ENCODE data around the gene NPC2.

- TF ChIP-seq EZH2 (IDR thresholded peaks at IDR 0.05; ENCODE audit: insufficient read depth, poor library complexity, severe bottlenecking) (no peak), EZH2phosphoT487 (IDR thresholded peaks at IDR 0.05; ENCODE audit: insufficient read depth, low read depth) (no peak)
Measured at GRCh38 chr14:74444866-74445265, 48.2 kb downstream of the NPC2 start.
